Measurements from ENCODE around the gene GFI1.

- TF ChIP-seq CTCF (IDR thresholded peaks at IDR 0.05): no peak
- no peak for TF ChIP-seq POLR2AphosphoS5 (IDR thresholded peaks at IDR 0.05)
These were observed 417 bp upstream of the GFI1 start for GRCh38 chr1:92487078-92487605.
